Choroid plexus epithelial cell (primary cell): ENCODE data around the gene SMPD4.
"Not testable (repeated sequence)": the region's sequence is repeated elsewhere in the genome, so short reads cannot be mapped to it uniquely, and the experiment has no call there.

ENCODE experiments used
- DNase-seq: peaks from one replicate; pipeline ENCODE4 v3.0.0-alpha.2; 2010; ENCODE audit warnings: low read depth
- H3K4me3 ChIP-seq: 2 replicates; pipeline ENCODE4 v1.5.1; 2011; ENCODE audit warnings: low read depth, mild to moderate bottlenecking, control low read depth, low read length, moderate library complexity
- TF ChIP-seq, protein P1 (sequence below): conservative IDR thresholded peaks from 2 replicates; pipeline ENCODE4 v1.5.1; 2011; ENCODE audit warnings: low read depth, mild to moderate bottlenecking, control low read depth, inconsistent platforms, low read length, moderate library complexity

SMPD4 gene

GRCh38 chr2:130135692-130136541 lies 45.5 kb downstream of the SMPD4 start:
- TF ChIP-seq, protein P1, sequence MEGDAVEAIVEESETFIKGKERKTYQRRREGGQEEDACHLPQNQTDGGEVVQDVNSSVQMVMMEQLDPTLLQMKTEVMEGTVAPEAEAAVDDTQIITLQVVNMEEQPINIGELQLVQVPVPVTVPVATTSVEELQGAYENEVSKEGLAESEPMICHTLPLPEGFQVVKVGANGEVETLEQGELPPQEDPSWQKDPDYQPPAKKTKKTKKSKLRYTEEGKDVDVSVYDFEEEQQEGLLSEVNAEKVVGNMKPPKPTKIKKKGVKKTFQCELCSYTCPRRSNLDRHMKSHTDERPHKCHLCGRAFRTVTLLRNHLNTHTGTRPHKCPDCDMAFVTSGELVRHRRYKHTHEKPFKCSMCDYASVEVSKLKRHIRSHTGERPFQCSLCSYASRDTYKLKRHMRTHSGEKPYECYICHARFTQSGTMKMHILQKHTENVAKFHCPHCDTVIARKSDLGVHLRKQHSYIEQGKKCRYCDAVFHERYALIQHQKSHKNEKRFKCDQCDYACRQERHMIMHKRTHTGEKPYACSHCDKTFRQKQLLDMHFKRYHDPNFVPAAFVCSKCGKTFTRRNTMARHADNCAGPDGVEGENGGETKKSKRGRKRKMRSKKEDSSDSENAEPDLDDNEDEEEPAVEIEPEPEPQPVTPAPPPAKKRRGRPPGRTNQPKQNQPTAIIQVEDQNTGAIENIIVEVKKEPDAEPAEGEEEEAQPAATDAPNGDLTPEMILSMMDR = no peak
- no peak overlapping the region for H3K4me3 ChIP-seq
- no peak for DNase-seq

DNA sequence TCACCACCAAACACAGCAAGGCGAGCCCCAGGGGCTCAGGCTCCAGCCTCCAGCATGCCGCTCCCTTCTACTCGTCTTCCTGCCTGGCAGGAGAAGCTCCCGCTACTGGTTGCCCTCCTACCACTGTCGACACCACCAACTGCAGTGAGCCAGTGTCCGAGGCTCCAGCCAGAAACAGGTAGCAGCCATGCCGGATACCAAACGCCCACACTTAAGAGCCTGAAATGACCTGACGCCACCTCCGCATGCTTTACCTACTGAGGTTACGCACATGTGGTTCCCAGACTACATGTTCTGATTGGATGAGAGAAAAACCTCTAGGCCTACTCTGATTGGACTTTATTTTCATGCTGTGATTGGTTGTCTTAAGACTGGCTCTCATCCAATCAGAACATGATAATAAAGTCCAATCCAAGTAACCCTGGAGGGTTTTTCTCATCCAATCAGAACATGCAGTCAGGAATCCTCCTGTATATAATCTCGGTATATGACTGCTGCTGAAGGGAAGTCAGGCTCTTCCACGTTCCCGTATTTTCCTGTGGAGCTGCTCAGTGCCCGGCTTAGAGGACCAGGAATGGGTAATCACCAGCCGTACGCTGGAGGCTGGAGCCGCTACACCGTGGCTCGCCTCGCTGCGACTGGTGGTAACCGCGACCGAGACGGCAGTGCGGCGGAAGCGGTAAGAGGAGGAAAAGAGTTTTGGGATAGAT lies 52.1 kb downstream of the SMPD4 start, which contains the start of gene POTEF:
Gene POTEF, minus strand, starts transcription at position 103 of the 710 bp plus-strand sequence. CDS start 8,707 bp downstream, outside the sequence.
- not testable (repeated sequence) for H3K4me3 ChIP-seq, DNase-seq

- not testable (repeated sequence) for H3K4me3 ChIP-seq, DNase-seq
Measured at GRCh38 chr2:130128464-130128863, 52.9 kb downstream of the SMPD4 start.

GRCh38 chr2:130127726-130128125 lies 53.7 kb downstream of the SMPD4 start:
- DNase-seq, H3K4me3 ChIP-seq: not testable (repeated sequence)

- not testable (repeated sequence) for DNase-seq, H3K4me3 ChIP-seq
Measured at GRCh38 chr2:130120924-130121323, 60.5 kb downstream of the SMPD4 start.

DNA sequence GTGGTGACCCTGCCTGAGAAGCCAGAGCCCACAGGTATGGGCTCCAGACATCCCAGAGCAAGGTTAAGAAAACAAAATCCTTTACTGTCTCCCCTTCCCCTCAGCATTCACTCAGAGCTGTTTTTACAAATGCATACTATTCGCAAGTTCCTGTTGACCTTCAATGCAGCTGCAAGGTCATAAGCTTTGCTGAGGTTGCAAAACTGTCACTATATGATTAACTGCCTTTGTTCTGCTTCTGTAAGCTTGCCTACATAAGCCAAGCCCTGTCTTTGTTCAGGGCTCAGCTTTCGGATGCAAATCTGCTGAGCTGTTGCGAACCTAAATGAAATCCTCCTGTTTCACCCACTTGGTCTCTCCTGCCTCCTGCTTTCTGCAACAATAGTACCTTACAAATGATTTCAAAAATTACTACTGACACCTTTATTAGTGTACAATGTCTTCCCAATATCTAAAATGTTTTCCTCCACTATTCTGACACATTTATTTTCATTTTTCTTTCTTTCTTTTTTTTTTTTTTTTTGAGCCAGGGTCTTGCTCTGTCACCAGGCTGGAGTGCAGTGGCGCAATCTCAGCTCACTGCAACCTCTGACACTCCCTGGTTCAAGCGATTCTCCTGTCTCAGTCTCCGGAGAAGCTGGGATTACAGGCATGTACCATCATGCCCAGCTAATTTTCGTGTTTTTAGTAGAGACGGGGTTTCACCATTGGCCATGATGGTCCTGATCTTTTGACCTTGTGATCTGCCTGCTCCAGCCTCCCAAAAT lies 78.6 kb downstream of the SMPD4 start:
- not testable (repeated sequence) for H3K4me3 ChIP-seq
- DNase-seq = peak; percentile 0
